K562 (cell line): ENCODE data around the gene SERGEF.

Source experiments
- BHLHE40 ChIP-seq: IDR thresholded peaks from 2 replicates; pipeline ENCODE4 v1.6.1; 2011; ENCODE audit warnings: low read length, improper control_type of control experiment
- CREBBP ChIP-seq: IDR thresholded peaks from one replicate; pipeline ENCODE4 v1.6.1; 2012; ENCODE audit warnings: low read depth, mild to moderate bottlenecking, control low read depth, inconsistent platforms, low read length
- CSDE1 ChIP-seq, 2 experiments: fragments of 450-650 bp; IDR thresholded peaks; 2 replicates each; pipeline ENCODE4 v1.6.1; 2016; ENCODE audit warnings: mild to moderate bottlenecking in 1 of 2
- ESRRA ChIP-seq: fragments of 450-650 bp; IDR thresholded peaks from 2 replicates; pipeline ENCODE4 v1.6.1; 2014; ENCODE audit warnings: low read depth, mild to moderate bottlenecking, moderate library complexity, borderline replicate concordance
- MAFK ChIP-seq: IDR thresholded peaks from 2 replicates; pipeline ENCODE4 v1.6.1; 2011; ENCODE audit warnings: low read length, improper control_type of control experiment
- MYNN ChIP-seq, 2 experiments: sonication (generic); formaldehyde crosslinking in 1 of 2; IDR thresholded peaks; 2 replicates each; pipeline versions ENCODE4 v1.5.0 to v1.6.1; 2016 to 2020; ENCODE audit warnings: antibody characterized with exemption in 1 of 2, missing genetic modification reagents in 1 of 2
- SMARCA5 ChIP-seq: fragments of 450-650 bp; IDR thresholded peaks from 2 replicates; pipeline ENCODE4 v1.6.1; 2016
- UBTF ChIP-seq, 2 experiments: IDR thresholded peaks; 2 replicates each; pipeline ENCODE4 v1.6.1; 2012; ENCODE audit warnings: improper control_type of control experiment in 2 of 2, low read depth in 2 of 2, low read length in 2 of 2, borderline replicate concordance in 1 of 2
- USF1 ChIP-seq: sonication (generic); formaldehyde crosslinking; IDR thresholded peaks from 2 replicates; pipeline ENCODE4 v1.9.0; 2022; ENCODE audit warnings: mild to moderate bottlenecking, missing genetic modification reagents

- TF ChIP-seq USF1 (CRISPR knock-in tag) (no peak), BHLHE40 (no peak), CREBBP (no peak), MYNN (IDR thresholded peaks at IDR 0.05) (no peak), MYNN (CRISPR knock-in tag; IDR thresholded peaks at IDR 0.05) (no peak), UBTF (IDR thresholded peaks at IDR 0.05; ENCODE audit: borderline replicate concordance in 1 of 2, low read depth in 2 of 2, low read length in 2 of 2) (no peak), MAFK (no peak), ESRRA (no peak), SMARCA5 (no peak), CSDE1 (IDR thresholded peaks at IDR 0.05) (no peak)
Observed at GRCh38 chr11:17861036-17861755, 151.7 kb downstream of the SERGEF start.
